HCT116 (cell line): ENCODE results near the gene CALD1. TPM values are rescaled to one million over a fixed set of nuclear protein-coding genes. Genes with fewer than 3 reads are reported as not detected.

Experiments used
- ATAC-seq: fragments of 200-7000 bp; cut with Tn5 transposase; 2 replicates; pipeline ENCODE4 v1.9.1; 2020; ENCODE audit warnings: mild to moderate bottlenecking, moderate library complexity
- BruUV-seq: library from RNA; stranded (reverse); fragments of 400-500 nt; replicated peaks from 2 replicates; lab custom pipeline; 2021; lab: Mats Ljungman, UMichigan
- CTCF ChIA-PET: fragments of 300-600 bp; sonication (Branson Sonifier 250); formaldehyde crosslinking; loops from one replicate; lab custom pipeline; 2021; ENCODE audit warnings: antibody characterized with exemption; lab: Charles Lee
- POLR2A ChIA-PET: fragments of 300-600, 350-600 bp; sonication (Branson Sonifier 250); formaldehyde crosslinking; loops from one replicate; lab custom pipeline; 2021; ENCODE audit warnings: antibody characterized with exemption; lab: Charles Lee
- RAD21 ChIA-PET, 2 experiments: fragments of 300-600 bp; sonication (Branson Sonifier 250); formaldehyde crosslinking; loops; one replicate each; lab custom pipeline; 2023; ENCODE audit warnings: low total read pairs in 2 of 2; ENCODE audit not compliant: uncharacterized antibody in 2 of 2, unreplicated experiment in 2 of 2, low non-redundant PET in 1 of 2; lab: Charles Lee
- DNase-seq: peaks from one replicate; pipeline ENCODE4 v3.0.0-alpha.2; 2010; ENCODE audit warnings: low read depth, low spot score
- H2AFZ ChIP-seq: fragments of 200-600 bp; shearing (Covaris generic), sonication (generic); 2 replicates; pipeline ENCODE4 v1.6.1; 2017; ENCODE audit warnings: low read depth, mixed run types, mixed read lengths, antibody characterized with exemption, low read length; ENCODE audit not compliant: poor library complexity, severe bottlenecking
- H3K27ac ChIP-seq: 2 replicates; pipeline ENCODE4 v1.5.1; 2012; ENCODE audit warnings: low read depth, low read length
- H3K27me3 ChIP-seq: fragments of 200-600 bp; sonication (generic); 2 replicates; pipeline ENCODE4 v1.6.1; 2016; ENCODE audit warnings: mixed run types, low read length, mixed read lengths; ENCODE audit not compliant: insufficient read depth
- H3K36me3 ChIP-seq, 2 experiments: fragments of 200-500 bp in 1 of 2; fragments of 200-600 bp in 1 of 2; sonication (Bioruptor generic) in 1 of 2; sonication (generic) in 1 of 2; 2 replicates each; pipeline versions ENCODE4 v1.5.1 to v1.6.1; 2014 to 2016; ENCODE audit warnings: low read length in 2 of 2, inconsistent platforms in 1 of 2, mixed read lengths in 1 of 2, mixed run types in 1 of 2; ENCODE audit not compliant: insufficient read depth in 2 of 2, control insufficient read depth in 1 of 2
- H3K4me1 ChIP-seq, 2 experiments: fragments of 200-600 bp in 1 of 2; sonication (generic) in 1 of 2; 2 replicates each; pipeline versions ENCODE4 v1.5.1 to v1.6.1; 2012 to 2017; ENCODE audit warnings: low read length in 2 of 2, inconsistent platforms in 1 of 2, mild to moderate bottlenecking in 1 of 2, mixed read lengths in 1 of 2, mixed run types in 1 of 2, moderate library complexity in 1 of 2; ENCODE audit not compliant: insufficient read depth in 2 of 2, control insufficient read depth in 1 of 2
- H3K4me2 ChIP-seq: fragments of 200-600 bp; sonication (generic); 2 replicates; pipeline ENCODE4 v1.6.1; 2017; ENCODE audit warnings: mixed run types, low read length, mixed read lengths
- H3K4me3 ChIP-seq, 2 experiments: fragments of 200-600 bp in 1 of 2; sonication (generic) in 1 of 2; replicated peaks in 1 of 2; 2 replicates each; pipeline ENCODE4 v1.5.1; 2011 to 2016; ENCODE audit warnings: low read length in 2 of 2, control low read depth in 1 of 2, low read depth in 1 of 2, mild to moderate bottlenecking in 1 of 2, mixed read lengths in 1 of 2, mixed run types in 1 of 2
- H3K79me2 ChIP-seq: fragments of 200-600 bp; sonication (generic); 2 replicates; pipeline ENCODE4 v1.6.1; 2017; ENCODE audit warnings: mild to moderate bottlenecking, mixed run types, low read length, moderate library complexity, mixed read lengths; ENCODE audit not compliant: insufficient read depth
- H3K9ac ChIP-seq: fragments of 200-600 bp; sonication (generic); 2 replicates; pipeline ENCODE4 v1.6.1; 2016; ENCODE audit warnings: low read length, mixed read lengths
- H3K9me2 ChIP-seq: fragments of 200-600 bp; sonication (generic), shearing (Covaris generic); 2 replicates; pipeline ENCODE4 v1.6.1; 2017; ENCODE audit warnings: mixed run types, mild to moderate bottlenecking, moderate library complexity; ENCODE audit not compliant: insufficient read depth
- H3K9me3 ChIP-seq, 2 experiments: fragments of 200-500 bp in 1 of 2; fragments of 200-600 bp in 1 of 2; sonication (Bioruptor generic) in 1 of 2; sonication (generic) in 1 of 2; 2 replicates each; pipeline ENCODE4 v1.6.1; 2014 to 2017; ENCODE audit warnings: low read length in 2 of 2, mixed read lengths in 2 of 2, inconsistent platforms in 1 of 2, low read depth in 1 of 2, mild to moderate bottlenecking in 1 of 2, mixed run types in 1 of 2, moderate library complexity in 1 of 2; ENCODE audit not compliant: control insufficient read depth in 1 of 2, insufficient read depth in 1 of 2
- H4K20me1 ChIP-seq: fragments of 200-600 bp; sonication (generic), shearing (Covaris generic); 2 replicates; pipeline ENCODE4 v1.6.1; 2017; ENCODE audit warnings: mixed run types, mild to moderate bottlenecking, moderate library complexity; ENCODE audit not compliant: insufficient read depth
- CEBPB ChIP-seq: IDR thresholded peaks from 2 replicates; pipeline ENCODE4 v1.6.1; 2012; ENCODE audit warnings: low read depth
- CTCF ChIP-seq, 3 experiments: fragments of 200-600 bp in 1 of 3; sonication (generic) in 1 of 3; IDR thresholded peaks in 2 of 3; conservative IDR thresholded peaks in 1 of 3; 2 replicates each; pipeline ENCODE4 v1.5.1; 2012 to 2017; ENCODE audit warnings: low read depth in 2 of 3, low read length in 2 of 3, antibody characterized with exemption in 1 of 3, borderline replicate concordance in 1 of 3, control low read depth in 1 of 3, mild to moderate bottlenecking in 1 of 3, mixed read lengths in 1 of 3, mixed run types in 1 of 3, moderate library complexity in 1 of 3; ENCODE audit not compliant: insufficient read depth in 1 of 3
- EGR1 ChIP-seq: IDR thresholded peaks from 2 replicates; pipeline ENCODE4 v1.6.1; 2012; ENCODE audit warnings: low read depth
- EZH2 ChIP-seq: fragments of 200-600 bp; sonication (generic); IDR thresholded peaks from 2 replicates; pipeline ENCODE4 v1.6.1; 2017; ENCODE audit warnings: antibody characterized with exemption, mixed run types
- JUND ChIP-seq: IDR thresholded peaks from 2 replicates; pipeline ENCODE4 v1.6.1; 2012
- MAX ChIP-seq: IDR thresholded peaks from 2 replicates; pipeline ENCODE4 v1.6.1; 2012
- POLR2A ChIP-seq: IDR thresholded peaks from 2 replicates; pipeline ENCODE4 v1.7.0; 2011; ENCODE audit warnings: borderline replicate concordance; ENCODE audit not compliant: insufficient read depth, insufficient read length; ENCODE audit errors: extremely low read depth
- SIN3A ChIP-seq: IDR thresholded peaks from 2 replicates; pipeline ENCODE4 v1.6.1; 2012; ENCODE audit warnings: low read depth
- SP1 ChIP-seq: IDR thresholded peaks from 2 replicates; pipeline ENCODE4 v1.6.1; 2012; ENCODE audit warnings: low read depth
- SRF ChIP-seq: IDR thresholded peaks from 2 replicates; pipeline ENCODE4 v1.6.1; 2012; ENCODE audit warnings: low read depth
- TCF7L2 ChIP-seq: IDR thresholded peaks from 2 replicates; pipeline ENCODE4 v1.7.0; 2011; ENCODE audit warnings: borderline replicate concordance, inconsistent platforms; ENCODE audit not compliant: insufficient read depth, insufficient read length; ENCODE audit errors: extremely low read depth
- ZNF274 ChIP-seq: fragments of 200-500 bp; sonication (Bioruptor generic); IDR thresholded peaks from 2 replicates; pipeline ENCODE4 v1.6.1; 2014; ENCODE audit warnings: mild to moderate bottlenecking, low read depth, low read length, inconsistent platforms
- intact Hi-C: fragments of 100-400 bp; cut with micrococcal nuclease; formaldehyde crosslinking; loops from 2 replicates; pipeline ENCODE4 v1.10.0; 2022
- total RNA-seq: library from RNA; stranded (reverse); gene quantifications from one replicate; pipeline ENCODE4 v1.2.1, GENCODE V29; 2021; ENCODE audit not compliant: unreplicated experiment

CALD1 gene
- total RNA-seq, 1 experiment from 2014 or later = 66.8 TPM

GRCh38 chr7:134804854-134805253 is 25.4 kb downstream of the CALD1 start:
- ChIA-PET RAD21 (no interaction called here), POLR2A (no interaction called here), CTCF (no interaction called here)
- Histone ChIP-seq H3K27me3 (no peaks in the 10 kb centered on the region), H3K9me3 (no peaks in the 10 kb centered on the region), H3K9ac (no peak overlapping the region), H4K20me1 (no peaks in the 10 kb centered on the region), H3K36me3 (no peaks in the 10 kb centered on the region), H3K9me2 (peaks cover 7% of the 10 kb centered on the region; the same call in 1 of the 2 replicates), H3K79me2 (no peaks in the 10 kb centered on the region), H2AFZ (no peak overlapping the region), H3K27ac (no peak overlapping the region), H3K4me1 (no peaks in the 10 kb centered on the region), H3K4me2 (no peak overlapping the region), H3K4me3 (no peak overlapping the region)
- no peak for ATAC-seq
- intact Hi-C loops = no loop called here
- BruUV-seq = no TSS peak
- no peak for TF ChIP-seq ZNF274
- no peak for TF ChIP-seq TCF7L2
- no peak for TF ChIP-seq MAX
- no peak for TF ChIP-seq SRF
- TF ChIP-seq EGR1 = no peak
- TF ChIP-seq CTCF (IDR thresholded peaks at IDR 0.05 in 2 of 3, conservative IDR thresholded peaks at IDR 0.05 in 1 of 3; ENCODE audit: borderline replicate concordance in 1 of 3, insufficient read depth in 1 of 3, low read depth in 2 of 3, low read length in 2 of 3) = no peak
- no peak for TF ChIP-seq CEBPB
- no peak for TF ChIP-seq SP1
- TF ChIP-seq POLR2A = no peak
- no peak for TF ChIP-seq SIN3A
- TF ChIP-seq JUND = no peak
- TF ChIP-seq EZH2 = no peak
- DNase-seq = no peak
